Bronchial epithelial cell (primary cell): ENCODE results near the gene BBOX1. TPM values are rescaled to one million over a fixed set of nuclear protein-coding genes. Genes with fewer than 3 reads are reported as not detected.

Experiments used
- DNase-seq: peaks from one replicate; pipeline ENCODE4 v3.0.0-alpha.2; 2010; ENCODE audit warnings: low read depth
- FAIRE-seq: peaks from 2 replicates; lab custom pipeline; 2011; peaks lifted over from hg19 to GRCh38; lab: Jason Lieb, UNC
- H3K27me3 ChIP-seq: 2 replicates; pipeline ENCODE4 v1.5.1; 2011; ENCODE audit warnings: low read length; ENCODE audit not compliant: control insufficient read depth, insufficient read depth
- H3K36me3 ChIP-seq: 2 replicates; pipeline ENCODE4 v1.5.1; 2011; ENCODE audit warnings: low read length; ENCODE audit not compliant: control insufficient read depth, insufficient read depth
- H3K4me3 ChIP-seq: 2 replicates; pipeline ENCODE4 v1.5.1; 2011; ENCODE audit warnings: mild to moderate bottlenecking, low read depth, low read length, control low read depth
- total RNA-seq: library from RNA; depleted of rRNA; stranded (reverse); fragments of >200 nt; gene quantifications from 2 replicates; pipeline ENCODE4 v1.2.1, GENCODE V29; 2014
- TF ChIP-seq, protein P1 (sequence below): IDR thresholded peaks from 2 replicates; pipeline ENCODE4 v1.5.1; 2011; ENCODE audit warnings: mild to moderate bottlenecking, moderate library complexity, low read length, control low read depth, inconsistent platforms; ENCODE audit not compliant: insufficient read depth, severe bottlenecking

BBOX1 gene
- total RNA-seq, 1 donor from 2014 or later: 1.3 TPM

DNA sequence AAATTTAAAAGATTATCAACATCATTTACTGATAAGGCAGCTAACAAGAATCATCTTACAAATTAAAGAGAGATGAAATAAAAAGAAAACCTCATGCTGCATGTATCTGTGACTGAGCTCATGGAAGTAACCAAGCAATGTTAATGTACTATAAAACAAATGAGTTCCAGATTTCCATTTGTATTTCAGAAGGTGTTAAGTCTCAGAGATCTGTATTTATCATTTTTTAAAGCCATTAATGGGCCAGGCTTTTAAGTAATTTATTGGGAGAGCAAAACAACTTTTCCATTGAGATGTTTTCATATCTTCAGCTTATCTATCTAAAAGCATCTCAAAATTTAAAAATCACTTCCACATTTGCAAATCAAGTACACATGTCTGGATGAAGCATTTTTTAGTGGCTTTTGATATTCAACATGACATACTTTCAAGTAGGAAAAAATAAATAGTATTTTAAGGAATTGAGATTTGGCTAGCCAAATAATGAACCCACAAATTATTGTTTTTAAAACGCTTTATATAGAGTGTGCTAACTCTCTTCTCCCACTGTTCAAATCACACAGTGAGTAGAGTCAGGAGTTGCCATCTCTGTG lies 17.9 kb upstream of the BBOX1 start:
- H3K36me3 ChIP-seq: no peaks in the 10 kb centered on the region
- H3K27me3 ChIP-seq: no peaks in the 10 kb centered on the region
- FAIRE-seq (no peak), DNase-seq (no peak)
- TF ChIP-seq, protein P1, sequence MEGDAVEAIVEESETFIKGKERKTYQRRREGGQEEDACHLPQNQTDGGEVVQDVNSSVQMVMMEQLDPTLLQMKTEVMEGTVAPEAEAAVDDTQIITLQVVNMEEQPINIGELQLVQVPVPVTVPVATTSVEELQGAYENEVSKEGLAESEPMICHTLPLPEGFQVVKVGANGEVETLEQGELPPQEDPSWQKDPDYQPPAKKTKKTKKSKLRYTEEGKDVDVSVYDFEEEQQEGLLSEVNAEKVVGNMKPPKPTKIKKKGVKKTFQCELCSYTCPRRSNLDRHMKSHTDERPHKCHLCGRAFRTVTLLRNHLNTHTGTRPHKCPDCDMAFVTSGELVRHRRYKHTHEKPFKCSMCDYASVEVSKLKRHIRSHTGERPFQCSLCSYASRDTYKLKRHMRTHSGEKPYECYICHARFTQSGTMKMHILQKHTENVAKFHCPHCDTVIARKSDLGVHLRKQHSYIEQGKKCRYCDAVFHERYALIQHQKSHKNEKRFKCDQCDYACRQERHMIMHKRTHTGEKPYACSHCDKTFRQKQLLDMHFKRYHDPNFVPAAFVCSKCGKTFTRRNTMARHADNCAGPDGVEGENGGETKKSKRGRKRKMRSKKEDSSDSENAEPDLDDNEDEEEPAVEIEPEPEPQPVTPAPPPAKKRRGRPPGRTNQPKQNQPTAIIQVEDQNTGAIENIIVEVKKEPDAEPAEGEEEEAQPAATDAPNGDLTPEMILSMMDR: no peak
- no peak overlapping the region for H3K4me3 ChIP-seq

DNA sequence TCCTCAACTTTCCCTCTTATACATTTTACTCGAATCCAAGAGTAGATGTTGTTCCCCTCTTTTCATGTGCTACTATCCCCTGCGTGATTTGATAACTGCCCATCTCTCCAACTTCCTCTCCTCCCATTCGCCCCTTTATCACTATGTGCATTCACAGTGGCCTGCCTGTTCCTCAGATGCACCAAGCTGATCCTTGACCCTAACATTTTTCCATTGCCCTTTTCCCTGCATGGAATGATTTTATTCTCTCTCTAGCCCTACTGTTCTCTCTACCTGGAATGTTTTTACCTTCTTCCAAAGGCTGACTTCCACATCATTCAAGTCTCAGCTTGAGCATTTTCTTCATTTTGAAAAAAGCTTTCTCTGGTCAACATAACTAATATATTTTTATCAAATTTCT lies 15.8 kb upstream of the BBOX1 start:
- TF ChIP-seq, protein P1: no peak
- DNase-seq (no peak), FAIRE-seq (no peak)
- no peaks in the 10 kb centered on the region for H3K36me3 ChIP-seq
- H3K4me3 ChIP-seq: no peak overlapping the region
- H3K27me3 ChIP-seq: no peaks in the 10 kb centered on the region

DNA sequence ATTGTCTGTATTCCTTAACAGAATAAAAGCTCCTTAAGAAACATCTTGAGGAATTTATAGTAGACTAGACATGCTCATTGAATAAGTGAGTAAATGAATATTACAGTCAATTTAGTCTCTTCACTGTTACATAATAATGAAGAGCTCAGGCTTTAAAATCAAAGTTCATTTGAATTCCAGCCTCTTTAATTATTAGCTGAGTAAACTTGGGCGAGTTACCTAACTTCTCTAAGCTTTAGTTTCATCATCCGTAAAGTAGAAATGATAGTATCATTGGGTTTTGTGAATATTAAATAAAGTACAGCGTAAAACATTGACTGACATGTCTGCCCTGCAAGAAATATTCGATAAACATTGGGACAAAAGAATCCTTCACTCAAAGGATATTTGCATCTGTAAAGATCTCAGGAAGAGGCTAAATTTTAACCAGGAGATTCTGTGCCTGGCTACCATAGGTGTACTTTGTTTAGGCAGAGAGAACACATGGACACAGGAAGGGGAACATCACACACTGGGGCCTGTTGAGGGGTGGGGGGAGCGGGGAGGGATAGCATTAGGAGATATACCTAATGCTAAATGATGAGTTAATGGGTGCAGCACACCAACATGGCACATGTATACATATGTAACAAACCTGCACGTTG lies 15.2 kb upstream of the BBOX1 start:
- FAIRE-seq: no peak
- Histone ChIP-seq H3K36me3 (no peaks in the 10 kb centered on the region), H3K4me3 (no peak overlapping the region), H3K27me3 (no peaks in the 10 kb centered on the region)
- TF ChIP-seq, protein P1: no peak
- no peak for DNase-seq

DNA sequence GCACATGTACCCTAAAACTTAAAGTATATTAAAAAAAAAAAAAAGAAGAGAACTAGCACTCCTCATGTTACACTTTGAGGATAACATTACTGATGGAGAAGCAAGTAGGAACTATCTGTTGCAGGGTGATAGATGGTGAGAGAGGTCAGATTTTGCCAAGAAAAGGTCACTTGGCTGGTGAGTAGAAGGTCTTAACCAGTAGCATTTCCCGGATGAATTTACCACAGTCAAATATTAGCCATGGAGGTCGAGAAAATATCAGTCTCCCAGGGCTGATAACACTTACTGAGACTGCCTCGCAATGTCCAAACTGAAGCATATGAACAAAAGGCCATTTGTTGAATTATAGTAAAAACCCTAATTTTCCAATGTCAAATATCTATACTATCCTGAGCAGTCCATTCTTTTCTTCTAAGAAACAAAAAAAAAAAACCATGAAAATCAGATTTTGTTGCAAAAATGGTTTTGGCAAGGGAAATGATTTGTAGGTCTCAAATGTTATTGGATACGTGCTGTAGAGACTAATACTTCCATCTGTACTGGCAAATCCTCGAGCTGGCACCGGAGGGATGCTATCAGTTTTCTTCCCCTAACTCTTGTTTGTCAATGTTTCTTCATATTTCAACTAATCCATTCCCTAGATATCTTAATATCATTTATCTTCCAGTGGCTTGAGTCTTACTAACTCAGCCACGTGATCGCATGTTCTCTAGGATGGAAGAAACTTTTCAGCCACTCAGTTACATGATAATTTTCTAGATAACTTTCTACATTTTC lies 14.5 kb upstream of the BBOX1 start:
- H3K4me3 ChIP-seq: no peak overlapping the region
- FAIRE-seq: no peak
- no peaks in the 10 kb centered on the region for H3K27me3 ChIP-seq
- DNase-seq: no peak
- H3K36me3 ChIP-seq: no peaks in the 10 kb centered on the region
- TF ChIP-seq, protein P1: no peak

DNA sequence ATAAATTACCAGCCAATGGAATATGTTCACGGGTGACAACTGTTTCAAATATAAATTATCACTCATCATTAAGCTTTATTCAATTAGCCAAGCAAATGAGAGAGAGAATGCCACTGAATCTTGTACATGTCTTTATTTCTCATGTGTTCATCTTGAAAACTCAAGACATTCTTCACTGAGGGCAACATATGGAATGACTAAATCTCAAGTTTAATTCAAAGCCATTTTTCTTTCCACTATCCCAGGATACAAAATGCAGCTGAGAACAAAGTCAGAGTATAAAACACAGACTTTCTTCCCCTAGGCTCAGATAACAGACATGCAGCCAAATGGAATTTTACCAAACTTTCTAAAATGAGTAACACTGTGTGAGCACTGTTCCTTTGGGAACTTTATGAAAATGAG lies 12.1 kb upstream of the BBOX1 start:
- no peaks in the 10 kb centered on the region for H3K27me3 ChIP-seq
- no peak overlapping the region for H3K4me3 ChIP-seq
- FAIRE-seq (no peak), DNase-seq (no peak)
- TF ChIP-seq, protein P1: no peak
- no peaks in the 10 kb centered on the region for H3K36me3 ChIP-seq
